ENCODE results near the gene ZNF385C. TPM values are rescaled to one million over a fixed set of nuclear protein-coding genes. Genes with fewer than 3 reads are reported as not detected.

The ZNF385C gene
- total and polyA plus RNA-seq, 4 donors = 0.03 to 0.19 (median 0.06) TPM; not detected in 1

DNA sequence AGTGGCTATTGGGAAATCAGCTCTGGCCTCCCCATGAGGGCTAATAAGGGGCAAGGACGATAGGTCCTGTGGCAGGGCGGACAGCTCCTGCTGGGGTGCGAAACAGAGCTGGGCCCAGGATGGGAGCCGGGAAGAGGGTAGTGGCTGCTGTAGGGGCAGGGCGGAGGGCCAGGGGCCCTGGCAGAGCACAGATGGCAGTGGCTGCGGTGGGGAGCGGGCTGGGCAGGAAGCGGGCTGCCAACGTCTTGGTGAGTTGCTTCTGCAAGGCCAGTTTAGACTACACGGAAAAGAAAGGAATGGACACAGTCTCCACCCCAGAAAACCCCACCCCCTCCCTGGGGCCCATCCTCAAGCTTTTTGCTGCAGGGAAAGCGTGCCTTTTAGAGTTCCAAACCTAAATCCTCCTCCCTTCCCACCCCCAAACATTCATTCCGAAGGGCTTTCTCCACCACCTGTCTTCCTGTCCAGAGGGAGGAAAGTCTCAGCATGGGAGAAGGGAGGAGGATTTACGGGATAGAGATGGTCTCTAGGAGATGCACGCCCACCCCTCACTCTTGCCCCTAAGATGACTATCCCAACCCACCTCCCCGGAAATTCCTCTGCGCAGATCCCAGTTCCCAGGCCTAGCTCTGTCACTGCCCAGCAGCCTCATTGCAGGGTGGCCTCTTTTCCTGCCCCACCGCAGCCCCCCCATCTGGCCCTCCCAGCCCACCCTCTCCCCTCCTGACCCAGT is 71.2 kb downstream of the ZNF385C start:
- Histone ChIP-seq H3K9ac (ENCODE audit: low read depth in 1 of 2, low read length in 2 of 2) (no peak overlapping the region), H3K27ac (ENCODE audit: low read depth in 1 of 2, low read length in 2 of 2) (no peak overlapping the region), H3K4me1 (ENCODE audit: control insufficient read depth in 4 of 4, insufficient read depth in 4 of 4, low read length in 3 of 4) (peaks cover 14 to 39% (median 30%) of the 10 kb centered on the region in 4 donors), H3K9me3 (ENCODE audit: control insufficient read depth in 4 of 4, low read length in 3 of 4) (no peaks in the 10 kb centered on the region), H3K27me3 (ENCODE audit: control insufficient read depth in 4 of 4, insufficient read depth in 4 of 4, low read length in 3 of 4) (no peaks in the 10 kb centered on the region), H3K4me3 (ENCODE audit: low read depth in 1 of 3, low read length in 3 of 3) (no peak overlapping the region), H3K36me3 (ENCODE audit: control insufficient read depth in 4 of 4, insufficient read depth in 3 of 4, low read depth in 1 of 4, low read length in 3 of 4) (peaks cover 3 to 8% (median 7%) of the 10 kb centered on the region in 4 donors)
- 74% methylated on average over 17 of the region's 17 CpGs for WGBS
- no peak for DNase-seq (ENCODE audit: low spot score)
- TF ChIP-seq EGR1 (IDR thresholded peaks at IDR 0.05; ENCODE audit: low read depth in 2 of 2) (no peak), TAF1 (conservative IDR thresholded peaks at IDR 0.05) (no peak), SP1 (IDR thresholded peaks at IDR 0.05) (no peak), HNF4G (IDR thresholded peaks at IDR 0.05) (no peak), JUND (IDR thresholded peaks at IDR 0.05) (no peak), NR2F2 (IDR thresholded peaks at IDR 0.05) (no peak), YY1 (IDR thresholded peaks at IDR 0.05) (no peak)
- TF ChIP-seq, protein P1, sequence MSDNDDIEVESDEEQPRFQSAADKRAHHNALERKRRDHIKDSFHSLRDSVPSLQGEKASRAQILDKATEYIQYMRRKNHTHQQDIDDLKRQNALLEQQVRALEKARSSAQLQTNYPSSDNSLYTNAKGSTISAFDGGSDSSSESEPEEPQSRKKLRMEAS (IDR thresholded peaks at IDR 0.05) = no peak
- TF ChIP-seq, protein P2, sequence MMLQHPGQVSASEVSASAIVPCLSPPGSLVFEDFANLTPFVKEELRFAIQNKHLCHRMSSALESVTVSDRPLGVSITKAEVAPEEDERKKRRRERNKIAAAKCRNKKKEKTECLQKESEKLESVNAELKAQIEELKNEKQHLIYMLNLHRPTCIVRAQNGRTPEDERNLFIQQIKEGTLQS (IDR thresholded peaks at IDR 0.05) = no peak
- TF ChIP-seq, protein P3, sequence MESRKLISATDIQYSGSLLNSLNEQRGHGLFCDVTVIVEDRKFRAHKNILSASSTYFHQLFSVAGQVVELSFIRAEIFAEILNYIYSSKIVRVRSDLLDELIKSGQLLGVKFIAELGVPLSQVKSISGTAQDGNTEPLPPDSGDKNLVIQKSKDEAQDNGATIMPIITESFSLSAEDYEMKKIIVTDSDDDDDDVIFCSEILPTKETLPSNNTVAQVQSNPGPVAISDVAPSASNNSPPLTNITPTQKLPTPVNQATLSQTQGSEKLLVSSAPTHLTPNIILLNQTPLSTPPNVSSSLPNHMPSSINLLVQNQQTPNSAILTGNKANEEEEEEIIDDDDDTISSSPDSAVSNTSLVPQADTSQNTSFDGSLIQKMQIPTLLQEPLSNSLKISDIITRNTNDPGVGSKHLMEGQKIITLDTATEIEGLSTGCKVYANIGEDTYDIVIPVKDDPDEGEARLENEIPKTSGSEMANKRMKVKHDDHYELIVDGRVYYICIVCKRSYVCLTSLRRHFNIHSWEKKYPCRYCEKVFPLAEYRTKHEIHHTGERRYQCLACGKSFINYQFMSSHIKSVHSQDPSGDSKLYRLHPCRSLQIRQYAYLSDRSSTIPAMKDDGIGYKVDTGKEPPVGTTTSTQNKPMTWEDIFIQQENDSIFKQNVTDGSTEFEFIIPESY (IDR thresholded peaks at IDR 0.05) = no peak

DNA sequence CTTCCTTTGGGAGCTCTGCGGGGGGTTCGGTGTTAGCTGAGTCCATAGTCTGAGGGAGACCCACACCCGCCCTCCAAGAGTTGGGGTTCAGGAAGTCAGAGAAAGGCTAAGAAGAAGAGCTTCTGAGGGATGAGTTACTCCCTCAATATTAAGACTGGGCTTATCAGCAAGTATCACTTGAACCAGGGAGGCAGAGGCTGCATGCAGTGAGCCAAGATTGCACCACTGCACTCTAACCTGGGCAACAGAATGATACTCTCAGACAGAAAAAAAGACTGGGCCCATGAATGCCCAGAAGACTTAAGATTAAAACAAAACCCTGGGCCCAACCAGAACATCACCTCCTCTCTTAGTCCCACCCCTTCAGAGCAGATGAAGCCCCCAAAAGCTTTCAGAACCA is 72.3 kb downstream of the ZNF385C start:
- Histone ChIP-seq H3K4me1 (ENCODE audit: control insufficient read depth in 4 of 4, insufficient read depth in 4 of 4, low read length in 3 of 4) (peaks cover 14 to 41% (median 33%) of the 10 kb centered on the region in 4 donors), H3K9ac (ENCODE audit: low read depth in 1 of 2, low read length in 2 of 2) (no peak overlapping the region), H3K27ac (ENCODE audit: low read depth in 1 of 2, low read length in 2 of 2) (no peak overlapping the region), H3K4me3 (ENCODE audit: low read depth in 1 of 3, low read length in 3 of 3) (no peak overlapping the region), H3K36me3 (ENCODE audit: control insufficient read depth in 4 of 4, insufficient read depth in 3 of 4, low read depth in 1 of 4, low read length in 3 of 4) (peaks cover 3 to 8% (median 7%) of the 10 kb centered on the region in 4 donors), H3K9me3 (ENCODE audit: control insufficient read depth in 4 of 4, low read length in 3 of 4) (no peaks in the 10 kb centered on the region), H3K27me3 (ENCODE audit: control insufficient read depth in 4 of 4, insufficient read depth in 4 of 4, low read length in 3 of 4) (no peaks in the 10 kb centered on the region)
- 98% methylated on average over 3 of the region's 3 CpGs for WGBS
- DNase-seq (ENCODE audit: low spot score) = no peak
- TF ChIP-seq NR2F2 (IDR thresholded peaks at IDR 0.05) (no peak), YY1 (IDR thresholded peaks at IDR 0.05) (no peak), HNF4G (IDR thresholded peaks at IDR 0.05) (no peak), RXRA (IDR thresholded peaks at IDR 0.05) (no peak)

DNA sequence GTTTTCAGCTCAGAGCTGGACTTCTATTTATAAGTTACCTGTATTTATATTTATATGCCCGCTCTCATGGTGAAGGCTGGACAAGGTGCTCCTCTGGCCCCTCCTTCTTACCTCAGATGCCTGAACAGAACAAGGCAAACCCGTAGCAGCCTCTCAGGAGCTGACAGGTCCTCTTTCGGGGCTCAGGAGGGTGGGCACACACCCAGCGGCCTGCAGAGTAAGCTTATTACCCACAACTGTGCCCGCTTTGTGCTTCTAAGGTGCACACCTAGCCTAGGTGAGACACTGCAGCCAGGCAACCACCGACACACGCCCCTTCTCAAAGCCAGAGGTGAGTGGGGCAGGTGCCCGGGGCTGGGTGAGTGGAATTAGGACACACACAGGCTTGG is 73.1 kb downstream of the ZNF385C start:
- TF ChIP-seq FOXA2 (IDR thresholded peaks at IDR 0.05) (no peak), NR2F2 (IDR thresholded peaks at IDR 0.05) (no peak), FOXA1 (IDR thresholded peaks at IDR 0.05) (peak; percentile 15), EGR1 (IDR thresholded peaks at IDR 0.05; ENCODE audit: low read depth in 2 of 2) (no peak), JUND (IDR thresholded peaks at IDR 0.05) (no peak), TAF1 (conservative IDR thresholded peaks at IDR 0.05) (no peak)
- TF ChIP-seq, protein P2 (IDR thresholded peaks at IDR 0.05) = peak; percentile 5
- TF ChIP-seq, protein P1 (IDR thresholded peaks at IDR 0.05) = no peak
- TF ChIP-seq, protein P4, sequence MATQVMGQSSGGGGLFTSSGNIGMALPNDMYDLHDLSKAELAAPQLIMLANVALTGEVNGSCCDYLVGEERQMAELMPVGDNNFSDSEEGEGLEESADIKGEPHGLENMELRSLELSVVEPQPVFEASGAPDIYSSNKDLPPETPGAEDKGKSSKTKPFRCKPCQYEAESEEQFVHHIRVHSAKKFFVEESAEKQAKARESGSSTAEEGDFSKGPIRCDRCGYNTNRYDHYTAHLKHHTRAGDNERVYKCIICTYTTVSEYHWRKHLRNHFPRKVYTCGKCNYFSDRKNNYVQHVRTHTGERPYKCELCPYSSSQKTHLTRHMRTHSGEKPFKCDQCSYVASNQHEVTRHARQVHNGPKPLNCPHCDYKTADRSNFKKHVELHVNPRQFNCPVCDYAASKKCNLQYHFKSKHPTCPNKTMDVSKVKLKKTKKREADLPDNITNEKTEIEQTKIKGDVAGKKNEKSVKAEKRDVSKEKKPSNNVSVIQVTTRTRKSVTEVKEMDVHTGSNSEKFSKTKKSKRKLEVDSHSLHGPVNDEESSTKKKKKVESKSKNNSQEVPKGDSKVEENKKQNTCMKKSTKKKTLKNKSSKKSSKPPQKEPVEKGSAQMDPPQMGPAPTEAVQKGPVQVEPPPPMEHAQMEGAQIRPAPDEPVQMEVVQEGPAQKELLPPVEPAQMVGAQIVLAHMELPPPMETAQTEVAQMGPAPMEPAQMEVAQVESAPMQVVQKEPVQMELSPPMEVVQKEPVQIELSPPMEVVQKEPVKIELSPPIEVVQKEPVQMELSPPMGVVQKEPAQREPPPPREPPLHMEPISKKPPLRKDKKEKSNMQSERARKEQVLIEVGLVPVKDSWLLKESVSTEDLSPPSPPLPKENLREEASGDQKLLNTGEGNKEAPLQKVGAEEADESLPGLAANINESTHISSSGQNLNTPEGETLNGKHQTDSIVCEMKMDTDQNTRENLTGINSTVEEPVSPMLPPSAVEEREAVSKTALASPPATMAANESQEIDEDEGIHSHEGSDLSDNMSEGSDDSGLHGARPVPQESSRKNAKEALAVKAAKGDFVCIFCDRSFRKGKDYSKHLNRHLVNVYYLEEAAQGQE (IDR thresholded peaks at IDR 0.05) = no peak
- no peak for DNase-seq (ENCODE audit: low spot score)
- no peak overlapping the region for H3K9ac ChIP-seq (ENCODE audit: low read depth in 1 of 2, low read length in 2 of 2)
- H3K4me3 ChIP-seq (ENCODE audit: low read depth in 1 of 3, low read length in 3 of 3) = no peak overlapping the region
- peak overlapping the region in 1 of 2 donors; percentile 51 for H3K27ac ChIP-seq (ENCODE audit: low read depth in 1 of 2, low read length in 2 of 2)
- no peaks in the 10 kb centered on the region for H3K27me3 ChIP-seq (ENCODE audit: control insufficient read depth in 4 of 4, insufficient read depth in 4 of 4, low read length in 3 of 4)
- H3K9me3 ChIP-seq (ENCODE audit: control insufficient read depth in 4 of 4, low read length in 3 of 4) = no peaks in the 10 kb centered on the region
- H3K4me1 ChIP-seq (ENCODE audit: control insufficient read depth in 4 of 4, insufficient read depth in 4 of 4, low read length in 3 of 4) = peaks cover 14 to 46% (median 39%) of the 10 kb centered on the region in 4 donors
- 81% methylated on average over 8 of the region's 8 CpGs for WGBS
- peaks cover 3 to 8% (median 7%) of the 10 kb centered on the region in 4 donors for H3K36me3 ChIP-seq (ENCODE audit: control insufficient read depth in 4 of 4, insufficient read depth in 3 of 4, low read depth in 1 of 4, low read length in 3 of 4)
